ENCODE data around the gene TAF7L. TPM values are rescaled to one million over a fixed set of nuclear protein-coding genes. Genes with fewer than 3 reads are reported as not detected.
A peak's percentile ranks its signal among the peaks of the same experiment; 100 is the strongest.

The TAF7L gene
- polyA plus RNA-seq, 1 experiment: 0.13 TPM

DNA sequence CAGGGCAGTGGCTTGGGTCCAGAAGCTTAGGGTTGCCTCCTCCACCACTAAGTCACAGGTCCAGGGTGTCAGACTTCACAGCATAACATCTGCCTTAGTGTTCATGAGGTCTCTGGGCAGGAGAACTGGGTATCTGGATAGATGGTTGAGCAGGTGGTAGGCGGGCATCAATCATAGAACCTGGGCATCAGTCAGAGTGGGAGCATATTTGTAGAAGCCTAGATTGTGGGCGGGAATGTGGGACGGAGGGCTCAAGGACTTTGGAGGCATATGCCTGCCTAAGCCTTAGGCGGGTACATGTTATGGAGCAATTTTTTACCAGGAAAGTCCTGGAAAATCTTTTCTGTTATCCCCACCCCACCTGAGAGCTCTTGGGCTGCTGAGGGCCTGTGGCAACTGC is 28.5 kb downstream of the TAF7L start:
- ChIA-PET POLR2A (no interaction called here), CTCF (no interaction called here)
- no peaks in the 10 kb centered on the region for H3K36me3 ChIP-seq (ENCODE audit: control insufficient read depth, insufficient read depth, low read length)
- no peaks in the 10 kb centered on the region for H3K27me3 ChIP-seq (ENCODE audit: control insufficient read depth, insufficient read depth, low read length)
- H3K4me3 ChIP-seq (ENCODE audit: low read depth, low read length): no peak overlapping the region
- TF ChIP-seq, protein P1, sequence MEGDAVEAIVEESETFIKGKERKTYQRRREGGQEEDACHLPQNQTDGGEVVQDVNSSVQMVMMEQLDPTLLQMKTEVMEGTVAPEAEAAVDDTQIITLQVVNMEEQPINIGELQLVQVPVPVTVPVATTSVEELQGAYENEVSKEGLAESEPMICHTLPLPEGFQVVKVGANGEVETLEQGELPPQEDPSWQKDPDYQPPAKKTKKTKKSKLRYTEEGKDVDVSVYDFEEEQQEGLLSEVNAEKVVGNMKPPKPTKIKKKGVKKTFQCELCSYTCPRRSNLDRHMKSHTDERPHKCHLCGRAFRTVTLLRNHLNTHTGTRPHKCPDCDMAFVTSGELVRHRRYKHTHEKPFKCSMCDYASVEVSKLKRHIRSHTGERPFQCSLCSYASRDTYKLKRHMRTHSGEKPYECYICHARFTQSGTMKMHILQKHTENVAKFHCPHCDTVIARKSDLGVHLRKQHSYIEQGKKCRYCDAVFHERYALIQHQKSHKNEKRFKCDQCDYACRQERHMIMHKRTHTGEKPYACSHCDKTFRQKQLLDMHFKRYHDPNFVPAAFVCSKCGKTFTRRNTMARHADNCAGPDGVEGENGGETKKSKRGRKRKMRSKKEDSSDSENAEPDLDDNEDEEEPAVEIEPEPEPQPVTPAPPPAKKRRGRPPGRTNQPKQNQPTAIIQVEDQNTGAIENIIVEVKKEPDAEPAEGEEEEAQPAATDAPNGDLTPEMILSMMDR (IDR thresholded peaks at IDR 0.05; ENCODE audit: insufficient read depth, low read depth, low read length): no peak
- no peak for DNase-seq (ENCODE audit: low read depth)

DNA sequence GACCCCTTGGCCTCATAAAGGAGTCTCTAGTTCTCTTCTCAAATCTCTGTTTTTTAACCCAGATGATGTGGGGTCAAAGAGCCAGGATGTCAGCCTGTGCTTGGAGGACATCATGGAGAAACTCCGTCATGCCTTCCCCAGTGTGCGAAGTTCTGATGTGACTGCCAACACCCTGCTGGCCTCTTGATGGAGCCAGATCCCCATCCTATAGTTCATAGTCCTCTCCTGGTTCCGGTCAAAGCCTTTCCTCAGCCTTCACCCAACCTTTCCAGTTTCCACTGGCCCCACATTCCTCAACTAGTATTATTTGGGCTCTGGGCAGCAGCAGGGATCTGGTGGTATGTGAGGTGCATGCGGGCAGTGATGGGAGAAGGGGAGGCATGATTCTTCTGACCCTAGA is 30.7 kb downstream of the TAF7L start:
- POLR2A ChIA-PET: no interaction called here
- TF ChIP-seq, protein P1 (IDR thresholded peaks at IDR 0.05; ENCODE audit: insufficient read depth, low read depth, low read length): peak; percentile 23; the same call in 1 of the 2 replicates
- no peaks in the 10 kb centered on the region for H3K36me3 ChIP-seq (ENCODE audit: control insufficient read depth, insufficient read depth, low read length)
- no peaks in the 10 kb centered on the region for H3K27me3 ChIP-seq (ENCODE audit: control insufficient read depth, insufficient read depth, low read length)
- CTCF ChIA-PET: interaction anchor here (0.6 kb wide), 1 partner anchor 21 kb away, joined by 3 read pairs; no protein-coding TSS in a partner anchor
- no peak overlapping the region for H3K4me3 ChIP-seq (ENCODE audit: low read depth, low read length)
- no peak for DNase-seq (ENCODE audit: low read depth)

DNA sequence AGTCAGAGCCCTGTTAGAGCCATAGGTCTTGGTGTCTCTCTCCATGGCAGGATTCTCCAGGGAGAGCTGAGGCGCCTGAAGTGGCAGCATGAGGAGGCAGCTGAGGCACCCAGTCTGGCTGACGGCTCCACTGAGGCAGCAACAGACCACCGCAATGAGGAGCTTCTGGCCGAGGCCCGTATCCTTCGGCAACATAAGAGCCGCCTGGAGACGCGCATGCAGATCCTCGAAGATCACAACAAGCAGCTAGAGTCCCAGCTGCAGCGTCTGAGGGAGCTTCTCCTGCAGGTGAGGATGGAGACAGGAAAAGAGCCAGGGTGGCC is 32.9 kb downstream of the TAF7L start:
- H3K27me3 ChIP-seq (ENCODE audit: control insufficient read depth, insufficient read depth, low read length): no peaks in the 10 kb centered on the region
- DNase-seq (ENCODE audit: low read depth): no peak
- no peak overlapping the region for H3K4me3 ChIP-seq (ENCODE audit: low read depth, low read length)
- TF ChIP-seq, protein P1 (IDR thresholded peaks at IDR 0.05; ENCODE audit: insufficient read depth, low read depth, low read length): no peak
- POLR2A ChIA-PET: no interaction called here
- CTCF ChIA-PET: no interaction called here
- no peaks in the 10 kb centered on the region for H3K36me3 ChIP-seq (ENCODE audit: control insufficient read depth, insufficient read depth, low read length)

- TF ChIP-seq, protein P1 (IDR thresholded peaks at IDR 0.05; ENCODE audit: insufficient read depth, low read depth, low read length): no peak
- H3K4me3 ChIP-seq (ENCODE audit: low read depth, low read length): no peak overlapping the region
- no peak for DNase-seq (ENCODE audit: low read depth)
- no peaks in the 10 kb centered on the region for H3K36me3 ChIP-seq (ENCODE audit: control insufficient read depth, insufficient read depth, low read length)
- no peaks in the 10 kb centered on the region for H3K27me3 ChIP-seq (ENCODE audit: control insufficient read depth, insufficient read depth, low read length)
- ChIA-PET CTCF (no interaction called here), POLR2A (no interaction called here)
These were observed 33.5 kb downstream of the TAF7L start for GRCh38 chrX:101257448-101258258.

- Histone ChIP-seq H3K4me3 (ENCODE audit: low read depth, low read length) (no peak overlapping the region), H3K36me3 (ENCODE audit: control insufficient read depth, insufficient read depth, low read length) (no peaks in the 10 kb centered on the region), H3K27me3 (ENCODE audit: control insufficient read depth, insufficient read depth, low read length) (no peaks in the 10 kb centered on the region)
- DNase-seq (ENCODE audit: low read depth): no peak
- CTCF ChIA-PET: no interaction called here
- TF ChIP-seq, protein P1 (IDR thresholded peaks at IDR 0.05; ENCODE audit: insufficient read depth, low read depth, low read length): no peak
- POLR2A ChIA-PET: no interaction called here
These were observed 38.5 kb downstream of the TAF7L start for GRCh38 chrX:101252634-101253033.

Data from BJ (cell line).